Activated naive CD8-positive, alpha-beta T cell treated with anti-CD3 and anti-CD28 coated beads for 36 hours (primary cell): ENCODE measurements around the gene EML1. TPM values are rescaled to one million over a fixed set of nuclear protein-coding genes. Genes with fewer than 3 reads are reported as not detected.
A peak's percentile ranks its signal among the peaks of the same experiment; 100 is the strongest.
"Not testable (repeated sequence)": the region's sequence is repeated elsewhere in the genome, so short reads cannot be mapped to it uniquely, and the experiment has no call there.

Source experiments
- DNase-seq: peaks from one replicate; pipeline ENCODE4 v3.0.0; 2021
- H3K27ac Mint-ChIP-seq: one replicate; pipeline ENCODE4 v1.8.0; 2022; ENCODE audit warnings: mild to moderate bottlenecking, moderate library complexity, mixed read lengths
- H3K27me3 Mint-ChIP-seq: one replicate; pipeline ENCODE4 v1.8.0; 2022; ENCODE audit warnings: mild to moderate bottlenecking, mixed read lengths
- H3K36me3 Mint-ChIP-seq: one replicate; pipeline ENCODE4 v1.8.0; 2021; ENCODE audit warnings: mild to moderate bottlenecking, mixed read lengths
- H3K4me1 Mint-ChIP-seq: one replicate; pipeline ENCODE4 v1.8.0; 2021; ENCODE audit warnings: mixed read lengths
- H3K4me3 Mint-ChIP-seq: one replicate; pipeline ENCODE4 v1.8.0; 2022; ENCODE audit warnings: mild to moderate bottlenecking, moderate library complexity, mixed read lengths
- H3K9me3 Mint-ChIP-seq: one replicate; pipeline ENCODE4 v1.8.0; 2022; ENCODE audit warnings: mixed read lengths
- total RNA-seq, 2 experiments: library from RNA; stranded (reverse); gene quantifications; one replicate each; pipeline ENCODE4 v1.2.3, GENCODE V29; 2021

The EML1 gene
- total RNA-seq, 2 experiments from 2014 or later = 0.36 to 1.0 TPM

GRCh38 chr14:99940064-99940463, 146.9 kb downstream of the EML1 start:
- H3K4me1 Mint-ChIP-seq = no peaks in the 10 kb centered on the region
- H3K36me3 Mint-ChIP-seq = no peaks in the 10 kb centered on the region
- no peaks in the 10 kb centered on the region for H3K27me3 Mint-ChIP-seq
- no peak overlapping the region for H3K27ac Mint-ChIP-seq
- no peaks in the 10 kb centered on the region for H3K9me3 Mint-ChIP-seq
- DNase-seq = no peak
- no peak overlapping the region for H3K4me3 Mint-ChIP-seq

GRCh38 chr14:99941211-99941610, 148.0 kb downstream of the EML1 start:
- H3K27me3 Mint-ChIP-seq = peaks cover 7% of the 10 kb centered on the region
- no peak overlapping the region for H3K27ac Mint-ChIP-seq
- H3K36me3 Mint-ChIP-seq = no peaks in the 10 kb centered on the region
- H3K4me3 Mint-ChIP-seq = no peak overlapping the region
- H3K4me1 Mint-ChIP-seq = no peaks in the 10 kb centered on the region
- no peaks in the 10 kb centered on the region for H3K9me3 Mint-ChIP-seq
- no peak for DNase-seq

GRCh38 chr14:99943620-99944019, 150.4 kb downstream of the EML1 start:
- Mint-ChIP-seq H3K4me3 (no peak overlapping the region), H3K27me3 (peaks cover 26% of the 10 kb centered on the region), H3K27ac (no peak overlapping the region), H3K36me3 (no peaks in the 10 kb centered on the region), H3K9me3 (no peaks in the 10 kb centered on the region), H3K4me1 (peaks cover 6% of the 10 kb centered on the region)
- no peak for DNase-seq

GRCh38 chr14:99944241-99944651, 151.0 kb downstream of the EML1 start:
- no peak overlapping the region for H3K27ac Mint-ChIP-seq
- no peaks in the 10 kb centered on the region for H3K9me3 Mint-ChIP-seq
- peaks cover 30% of the 10 kb centered on the region for H3K27me3 Mint-ChIP-seq
- H3K36me3 Mint-ChIP-seq = no peaks in the 10 kb centered on the region
- no peak overlapping the region for H3K4me3 Mint-ChIP-seq
- H3K4me1 Mint-ChIP-seq = peaks cover 6% of the 10 kb centered on the region
- no peak for DNase-seq

GRCh38 chr14:99945732-99946651, 152.8 kb downstream of the EML1 start:
- Mint-ChIP-seq H3K36me3 (no peaks in the 10 kb centered on the region), H3K4me3 (peak overlapping the region; percentile 61), H3K27me3 (peaks cover 30% of the 10 kb centered on the region), H3K27ac (no peak overlapping the region), H3K9me3 (no peaks in the 10 kb centered on the region), H3K4me1 (peaks cover 6% of the 10 kb centered on the region)
- no peak for DNase-seq

GRCh38 chr14:99946652-99947489, 153.7 kb downstream of the EML1 start:
- peaks cover 30% of the 10 kb centered on the region for H3K27me3 Mint-ChIP-seq
- no peaks in the 10 kb centered on the region for H3K9me3 Mint-ChIP-seq
- H3K4me3 Mint-ChIP-seq = peak overlapping the region; percentile 61
- peaks cover 6% of the 10 kb centered on the region for H3K4me1 Mint-ChIP-seq
- no peak overlapping the region for H3K27ac Mint-ChIP-seq
- H3K36me3 Mint-ChIP-seq = no peaks in the 10 kb centered on the region
- DNase-seq = peak; percentile 53

- Mint-ChIP-seq H3K36me3 (no peaks in the 10 kb centered on the region), H3K27ac (no peak overlapping the region), H3K4me1 (peaks cover 6% of the 10 kb centered on the region), H3K4me3 (no peak overlapping the region), H3K9me3 (peaks cover under 1% of the 10 kb centered on the region), H3K27me3 (peaks cover 30% of the 10 kb centered on the region)
- DNase-seq = no peak
These were observed 154.5 kb downstream of the EML1 start for GRCh38 chr14:99947695-99948094.

GRCh38 chr14:99949011-99949732, 156.0 kb downstream of the EML1 start:
- H3K27ac Mint-ChIP-seq, H3K36me3 Mint-ChIP-seq, DNase-seq, H3K9me3 Mint-ChIP-seq, H3K4me3 Mint-ChIP-seq, H3K4me1 Mint-ChIP-seq: not testable (repeated sequence)
- peaks cover 33% of the 10 kb centered on the region for H3K27me3 Mint-ChIP-seq

GRCh38 chr14:99950181-99950580, 157.0 kb downstream of the EML1 start:
- H3K4me3 Mint-ChIP-seq = no peak overlapping the region
- H3K9me3 Mint-ChIP-seq = peaks cover 6% of the 10 kb centered on the region
- H3K27me3 Mint-ChIP-seq = peaks cover 33% of the 10 kb centered on the region
- no peak overlapping the region for H3K27ac Mint-ChIP-seq
- peaks cover 6% of the 10 kb centered on the region for H3K4me1 Mint-ChIP-seq
- no peaks in the 10 kb centered on the region for H3K36me3 Mint-ChIP-seq
- DNase-seq = no peak

- DNase-seq = no peak
- peaks cover 28% of the 10 kb centered on the region for H3K27me3 Mint-ChIP-seq
- peaks cover 6% of the 10 kb centered on the region for H3K9me3 Mint-ChIP-seq
- peaks cover 6% of the 10 kb centered on the region for H3K4me1 Mint-ChIP-seq
- H3K27ac Mint-ChIP-seq = no peak overlapping the region
- no peaks in the 10 kb centered on the region for H3K36me3 Mint-ChIP-seq
- no peak overlapping the region for H3K4me3 Mint-ChIP-seq
These were observed 157.9 kb downstream of the EML1 start for GRCh38 chr14:99951085-99951484.

- H3K9me3 Mint-ChIP-seq = peaks cover 6% of the 10 kb centered on the region
- H3K4me3 Mint-ChIP-seq = no peak overlapping the region
- DNase-seq = no peak
- H3K4me1 Mint-ChIP-seq = peaks cover 2% of the 10 kb centered on the region
- peaks cover 18% of the 10 kb centered on the region for H3K27me3 Mint-ChIP-seq
- H3K27ac Mint-ChIP-seq = no peak overlapping the region
- no peaks in the 10 kb centered on the region for H3K36me3 Mint-ChIP-seq
These were observed 158.8 kb downstream of the EML1 start for GRCh38 chr14:99952039-99952438.

GRCh38 chr14:99952453-99952852, 159.2 kb downstream of the EML1 start:
- Mint-ChIP-seq H3K4me1 (peaks cover 2% of the 10 kb centered on the region), H3K27ac (peak overlapping the region; percentile 43)

GRCh38 chr14:99955826-99956455, 162.7 kb downstream of the EML1 start:
- H3K4me3 Mint-ChIP-seq = no peak overlapping the region
- H3K27me3 Mint-ChIP-seq = peaks cover 15% of the 10 kb centered on the region
- DNase-seq = no peak
- H3K36me3 Mint-ChIP-seq = no peaks in the 10 kb centered on the region
- no peak overlapping the region for H3K27ac Mint-ChIP-seq
- H3K4me1 Mint-ChIP-seq = no peaks in the 10 kb centered on the region
- peaks cover 6% of the 10 kb centered on the region for H3K9me3 Mint-ChIP-seq

More at GRCh38 chr14:99952453-99952852, 159.2 kb downstream of the EML1 start:
- no peak overlapping the region for H3K4me3 Mint-ChIP-seq
- peaks cover 6% of the 10 kb centered on the region for H3K9me3 Mint-ChIP-seq
- no peaks in the 10 kb centered on the region for H3K36me3 Mint-ChIP-seq
- H3K27me3 Mint-ChIP-seq = peaks cover 18% of the 10 kb centered on the region
- no peak for DNase-seq

- H3K4me3 Mint-ChIP-seq = no peak overlapping the region
- H3K27me3 Mint-ChIP-seq = peaks cover 35% of the 10 kb centered on the region
- peaks cover under 1% of the 10 kb centered on the region for H3K9me3 Mint-ChIP-seq
- H3K36me3 Mint-ChIP-seq = no peaks in the 10 kb centered on the region
- no peaks in the 10 kb centered on the region for H3K4me1 Mint-ChIP-seq
- DNase-seq = no peak
- no peak overlapping the region for H3K27ac Mint-ChIP-seq
These were observed 165.2 kb downstream of the EML1 start for GRCh38 chr14:99958380-99958779.
